Epithelial cell of proximal tubule (primary cell): ENCODE data around the gene MT1X. TPM values are rescaled to one million over a fixed set of nuclear protein-coding genes. Genes with fewer than 3 reads are reported as not detected.

ENCODE experiments used
- DNase-seq: peaks from one replicate; pipeline ENCODE4 v3.0.0-alpha.2; 2011; ENCODE audit warnings: low read depth
- H3K4me3 ChIP-seq: 2 replicates; pipeline ENCODE4 v1.5.1; 2011; ENCODE audit warnings: low read depth, mild to moderate bottlenecking, low read length
- total RNA-seq: library from RNA; depleted of rRNA; stranded (reverse); fragments of >200 nt; gene quantifications from 2 replicates; pipeline ENCODE4 v1.2.3, GENCODE V29; 2015
- TF ChIP-seq, protein P1 (sequence below): conservative IDR thresholded peaks from 2 replicates; pipeline ENCODE4 v1.5.1; 2012; ENCODE audit warnings: low read depth, mild to moderate bottlenecking, low read length

The MT1X gene
- total RNA-seq, 1 donor from 2014 or later, result 132 TPM

GRCh38 chr16:56690420-56691122 lies 8.3 kb downstream of the MT1X start:
- TF ChIP-seq, protein P1, sequence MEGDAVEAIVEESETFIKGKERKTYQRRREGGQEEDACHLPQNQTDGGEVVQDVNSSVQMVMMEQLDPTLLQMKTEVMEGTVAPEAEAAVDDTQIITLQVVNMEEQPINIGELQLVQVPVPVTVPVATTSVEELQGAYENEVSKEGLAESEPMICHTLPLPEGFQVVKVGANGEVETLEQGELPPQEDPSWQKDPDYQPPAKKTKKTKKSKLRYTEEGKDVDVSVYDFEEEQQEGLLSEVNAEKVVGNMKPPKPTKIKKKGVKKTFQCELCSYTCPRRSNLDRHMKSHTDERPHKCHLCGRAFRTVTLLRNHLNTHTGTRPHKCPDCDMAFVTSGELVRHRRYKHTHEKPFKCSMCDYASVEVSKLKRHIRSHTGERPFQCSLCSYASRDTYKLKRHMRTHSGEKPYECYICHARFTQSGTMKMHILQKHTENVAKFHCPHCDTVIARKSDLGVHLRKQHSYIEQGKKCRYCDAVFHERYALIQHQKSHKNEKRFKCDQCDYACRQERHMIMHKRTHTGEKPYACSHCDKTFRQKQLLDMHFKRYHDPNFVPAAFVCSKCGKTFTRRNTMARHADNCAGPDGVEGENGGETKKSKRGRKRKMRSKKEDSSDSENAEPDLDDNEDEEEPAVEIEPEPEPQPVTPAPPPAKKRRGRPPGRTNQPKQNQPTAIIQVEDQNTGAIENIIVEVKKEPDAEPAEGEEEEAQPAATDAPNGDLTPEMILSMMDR, result no peak
- no peak overlapping the region for H3K4me3 ChIP-seq

DNA sequence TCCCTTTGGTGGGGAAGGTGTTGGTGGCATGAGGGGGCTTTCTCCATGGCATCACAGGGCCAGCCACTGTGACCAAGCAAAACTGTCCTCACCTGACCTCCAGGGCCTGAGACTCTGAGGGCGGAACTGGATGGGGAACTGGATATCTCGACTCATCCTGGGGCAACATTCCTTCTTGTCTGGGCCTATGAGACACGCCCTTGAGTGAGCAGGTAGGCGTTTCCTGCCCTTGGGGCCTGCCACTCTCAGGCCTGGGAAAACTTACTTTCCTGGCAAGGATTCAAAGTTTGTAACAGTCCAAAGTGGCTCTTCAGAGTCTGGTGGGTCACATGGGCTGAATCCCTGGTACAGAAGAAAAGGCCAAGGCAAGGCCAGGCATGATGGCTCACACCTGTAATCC lies 9.6 kb downstream of the MT1X start:
- TF ChIP-seq, protein P1, result no peak
- H3K4me3 ChIP-seq, result no peak overlapping the region
- peak; percentile 58 for DNase-seq

More at GRCh38 chr16:56690420-56691122, 8.3 kb downstream of the MT1X start:
- DNase-seq, result no peak

DNA sequence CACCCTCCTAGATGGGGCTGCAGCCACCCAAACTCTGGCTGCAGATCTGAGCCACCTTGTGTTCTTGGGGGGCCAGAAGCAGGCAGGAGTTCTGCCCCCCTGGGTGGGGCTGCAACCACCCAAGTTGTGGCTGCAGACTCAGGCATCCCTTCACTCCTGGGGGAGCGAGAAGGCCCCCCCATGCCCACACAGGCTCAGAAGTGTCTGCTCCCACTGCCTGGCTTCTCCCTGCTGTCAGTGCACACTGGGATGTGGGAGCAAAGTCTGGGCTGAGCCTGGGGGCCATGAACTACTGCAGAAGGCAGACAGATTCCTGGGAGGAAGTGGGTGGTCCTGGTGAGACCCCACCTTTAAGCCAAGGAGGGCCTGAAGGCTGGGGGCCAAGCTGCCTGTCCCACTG lies 13.0 kb downstream of the MT1X start:
- no peak for DNase-seq
- TF ChIP-seq, protein P1, result no peak
- no peak overlapping the region for H3K4me3 ChIP-seq

DNA sequence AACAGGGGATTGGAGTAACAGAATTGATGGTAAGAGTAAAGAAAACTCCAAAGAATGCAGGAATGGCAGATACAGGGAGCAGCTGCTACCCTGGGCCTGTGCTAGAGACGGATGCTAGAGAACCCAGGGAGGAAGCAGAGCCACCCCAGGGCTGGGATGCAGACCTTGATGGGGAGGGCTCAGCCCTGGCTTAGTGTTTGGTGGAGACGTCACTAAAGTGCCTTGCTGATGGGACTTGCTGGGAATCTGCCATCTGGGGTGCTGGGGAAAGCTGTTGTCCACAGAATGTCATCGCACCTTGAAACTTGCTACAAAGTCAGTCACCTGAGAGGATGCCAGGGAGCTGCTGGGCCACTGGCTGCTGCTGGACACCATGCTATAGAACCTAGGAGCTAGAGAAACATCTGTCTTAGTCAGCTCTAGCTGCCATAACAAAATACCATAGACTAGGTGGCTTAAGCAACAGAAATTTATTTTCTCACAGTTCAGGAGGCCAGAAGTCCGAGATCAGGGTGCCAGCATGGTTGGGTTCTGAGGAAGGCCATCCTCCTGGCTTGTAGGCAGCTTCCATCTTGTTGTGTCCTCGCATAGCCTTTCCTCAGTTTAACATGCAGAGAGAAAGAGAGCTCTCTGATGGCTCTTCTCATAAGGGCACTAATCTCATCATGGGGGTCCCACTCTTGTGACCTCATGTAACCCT lies 15.3 kb downstream of the MT1X start:
- H3K4me3 ChIP-seq, result no peak overlapping the region
- TF ChIP-seq, protein P1, result no peak
- no peak for DNase-seq

GRCh38 chr16:56700195-56700594 lies 17.9 kb downstream of the MT1X start:
- TF ChIP-seq, protein P1, result no peak
- no peak overlapping the region for H3K4me3 ChIP-seq
- no peak for DNase-seq

- no peak for DNase-seq
- TF ChIP-seq, protein P1, result no peak
- H3K4me3 ChIP-seq, result no peak overlapping the region
Observed at GRCh38 chr16:56700631-56701030, 18.4 kb downstream of the MT1X start.

DNA sequence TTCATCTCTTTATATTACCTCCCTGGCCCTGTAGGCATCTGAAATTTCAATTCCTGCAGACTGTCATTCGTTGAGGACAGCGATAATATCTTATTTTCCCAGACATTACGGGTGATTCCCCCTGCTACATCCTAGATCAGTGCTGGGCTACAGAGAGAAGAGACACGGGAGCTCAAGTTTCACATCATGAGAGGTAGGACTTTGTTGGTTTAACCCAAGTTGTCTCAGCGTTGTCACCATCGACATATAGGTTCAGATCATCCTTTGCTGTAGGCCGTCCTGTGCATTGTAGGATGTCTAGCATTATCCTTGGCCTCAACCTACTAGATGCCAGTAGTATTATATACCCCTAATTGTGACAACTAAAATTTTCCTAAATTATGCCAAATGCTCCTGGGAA lies 19.3 kb downstream of the MT1X start:
- TF ChIP-seq, protein P1, result no peak
- H3K4me3 ChIP-seq, result no peak overlapping the region
- no peak for DNase-seq
